ENCODE results near the gene FRRS1.

- TF ChIP-seq REST (IDR thresholded peaks at IDR 0.05; ENCODE audit: unreplicated experiment) (no peak), POLR2AphosphoS5 (IDR thresholded peaks at IDR 0.05; ENCODE audit: low read depth) (no peak), CTCF (conservative IDR thresholded peaks at IDR 0.05; ENCODE audit: low read depth in 2 of 2) (no peak), ETS1 (IDR thresholded peaks at IDR 0.05) (no peak), EZH2 (IDR thresholded peaks at IDR 0.05; ENCODE audit: low read depth, unreplicated experiment) (no peak), ZNF114 (CRISPR knock-in tag; IDR thresholded peaks at IDR 0.05) (no peak), EZH2phosphoT487 (IDR thresholded peaks at IDR 0.05; ENCODE audit: unreplicated experiment) (no peak)
Observed at GRCh38 chr1:99676876-99677275, 89.6 kb downstream of the FRRS1 start.
